HEK293 (cell line): Measurements from ENCODE around the gene SNX13.

Source experiments
- CTCF ChIA-PET: fragments of 350-600 bp; formaldehyde crosslinking; extraction: SDS; loops from one replicate; lab custom pipeline; 2021; ENCODE audit warnings: antibody characterized with exemption; lab: Yijun Ruan, JAX
- POLR2A ChIA-PET: fragments of 300-600 bp; formaldehyde crosslinking; extraction: SDS; loops from one replicate; lab custom pipeline; 2020; ENCODE audit warnings: antibody characterized with exemption, inconsistent platforms; lab: Yijun Ruan, JAX
- H3K27ac ChIP-seq: fragments of 200-500 bp; sonication (Bioruptor generic); 2 replicates; pipeline ENCODE4 v1.5.1; 2014; ENCODE audit warnings: low read depth, low read length, control low read depth, inconsistent platforms; ENCODE audit errors: extremely low read depth
- H3K36me3 ChIP-seq, 2 experiments: fragments of 200-500 bp in 1 of 2; sonication (Bioruptor generic) in 1 of 2; 1 replicate in 1 of 2; 2 replicates in 1 of 2; pipeline ENCODE4 v1.5.1; 2014 to 2017; ENCODE audit warnings: inconsistent platforms in 2 of 2, low read length in 2 of 2; ENCODE audit not compliant: control insufficient read depth in 2 of 2, insufficient read depth in 1 of 2
- H3K4me1 ChIP-seq: fragments of 200-500 bp; sonication (Bioruptor generic); 2 replicates; pipeline ENCODE4 v1.5.1; 2014; ENCODE audit warnings: mild to moderate bottlenecking, low read length, inconsistent platforms; ENCODE audit not compliant: control insufficient read depth, insufficient read depth
- H3K4me3 ChIP-seq: 2 replicates; pipeline ENCODE4 v1.5.1; 2011; ENCODE audit warnings: low read depth, mild to moderate bottlenecking, control low read depth, low read length, moderate library complexity
- H3K9me3 ChIP-seq: fragments of 200-500 bp; sonication (Bioruptor generic); 2 replicates; pipeline ENCODE4 v1.5.1; 2014; ENCODE audit warnings: low read depth, low read length, inconsistent platforms; ENCODE audit not compliant: control insufficient read depth, insufficient read depth
- BCL11A ChIP-seq: fragments of 450-650 bp; formaldehyde crosslinking; IDR thresholded peaks from 2 replicates; pipeline ENCODE4 v1.5.1; 2016; ENCODE audit warnings: low read depth, missing biosample characterization, missing genetic modification characterization
- ELK4 ChIP-seq: IDR thresholded peaks from 2 replicates; pipeline ENCODE4 v1.6.1; 2011; ENCODE audit warnings: mild to moderate bottlenecking, low read depth, low read length, borderline replicate concordance
- GLIS2 ChIP-seq: fragments of 450-650 bp; formaldehyde crosslinking; IDR thresholded peaks from 2 replicates; pipeline ENCODE4 v1.5.1; 2016; ENCODE audit warnings: missing biosample characterization, missing genetic modification characterization
- MYNN ChIP-seq: fragments of 450-650 bp; formaldehyde crosslinking; IDR thresholded peaks from 2 replicates; pipeline ENCODE4 v1.5.1; 2016; ENCODE audit warnings: missing biosample characterization, missing genetic modification characterization, borderline replicate concordance
- PRDM1 ChIP-seq: fragments of 450-650 bp; formaldehyde crosslinking; IDR thresholded peaks from 2 replicates; pipeline ENCODE4; 2016; ENCODE audit warnings: missing biosample characterization, missing genetic modification characterization
- PRDM4 ChIP-seq: fragments of 450-650 bp; formaldehyde crosslinking; IDR thresholded peaks from 2 replicates; pipeline ENCODE4 v1.5.1; 2017; ENCODE audit warnings: missing biosample characterization, missing genetic modification characterization
- SP2 ChIP-seq: fragments of 450-650 bp; formaldehyde crosslinking; IDR thresholded peaks from 2 replicates; pipeline ENCODE4 v1.5.1; 2016; ENCODE audit warnings: missing biosample characterization, missing genetic modification characterization
- TRIM28 ChIP-seq: IDR thresholded peaks from 2 replicates; pipeline ENCODE4 v1.6.1; 2011; ENCODE audit warnings: low read length, control low read depth, borderline replicate concordance
- YY1 ChIP-seq: fragments of 450-650 bp; formaldehyde crosslinking; IDR thresholded peaks from 2 replicates; pipeline ENCODE4 v1.5.1; 2018; ENCODE audit warnings: missing biosample characterization, missing genetic modification characterization
- ZBTB21 ChIP-seq: fragments of 450-650 bp; formaldehyde crosslinking; IDR thresholded peaks from 2 replicates; pipeline ENCODE4 v1.5.1; 2017; ENCODE audit warnings: missing biosample characterization, missing genetic modification characterization
- ZBTB26 ChIP-seq: fragments of 450-650 bp; formaldehyde crosslinking; optimal IDR thresholded peaks from 2 replicates; pipeline ENCODE3; 2016; ENCODE audit warnings: missing biosample characterization, mild to moderate bottlenecking, missing genetic modification characterization
- ZBTB48 ChIP-seq: fragments of 450-650 bp; formaldehyde crosslinking; IDR thresholded peaks from 2 replicates; pipeline ENCODE4 v1.5.1; 2016; ENCODE audit warnings: missing biosample characterization, missing genetic modification characterization
- ZIC2 ChIP-seq: fragments of 450-650 bp; formaldehyde crosslinking; IDR thresholded peaks from 2 replicates; pipeline ENCODE4 v1.5.1; 2016; ENCODE audit warnings: missing biosample characterization, missing genetic modification characterization
- ZNF114 ChIP-seq: fragments of 450-650 bp; formaldehyde crosslinking; IDR thresholded peaks from 2 replicates; pipeline ENCODE4 v1.5.0; 2017; ENCODE audit warnings: missing biosample characterization, missing genetic modification characterization
- ZNF132 ChIP-seq: fragments of 450-650 bp; formaldehyde crosslinking; IDR thresholded peaks from 2 replicates; pipeline ENCODE4 v1.5.1; 2017; ENCODE audit warnings: missing biosample characterization, missing genetic modification characterization, borderline replicate concordance
- ZNF174 ChIP-seq: fragments of 450-650 bp; formaldehyde crosslinking; IDR thresholded peaks from 2 replicates; pipeline ENCODE4 v1.5.0; 2017; ENCODE audit warnings: missing biosample characterization, mild to moderate bottlenecking, missing genetic modification characterization
- ZNF184 ChIP-seq: fragments of 450-650 bp; IDR thresholded peaks from 2 replicates; pipeline ENCODE4 v1.5.1; 2018; ENCODE audit warnings: missing biosample characterization, mild to moderate bottlenecking, missing genetic modification characterization
- ZNF202 ChIP-seq: fragments of 450-650 bp; formaldehyde crosslinking; IDR thresholded peaks from 2 replicates; pipeline ENCODE4 v1.5.1; 2016; ENCODE audit warnings: missing biosample characterization, missing genetic modification characterization, borderline replicate concordance
- ZNF248 ChIP-seq: fragments of 450-650 bp; formaldehyde crosslinking; IDR thresholded peaks from 2 replicates; pipeline ENCODE4 v1.5.1; 2017; ENCODE audit warnings: missing biosample characterization, missing genetic modification characterization
- ZNF37A ChIP-seq: fragments of 450-650 bp; IDR thresholded peaks from 2 replicates; pipeline ENCODE4 v1.5.1; 2018; ENCODE audit warnings: missing biosample characterization, missing genetic modification characterization
- ZNF529 ChIP-seq: fragments of 450-650 bp; formaldehyde crosslinking; IDR thresholded peaks from 2 replicates; pipeline ENCODE4 v1.5.1; 2017; ENCODE audit warnings: missing genetic modification characterization, missing biosample characterization; ENCODE audit not compliant: insufficient replicate concordance
- ZNF560 ChIP-seq: fragments of 450-650 bp; formaldehyde crosslinking; IDR thresholded peaks from 2 replicates; pipeline ENCODE4 v1.5.1; 2017; ENCODE audit warnings: missing biosample characterization, missing genetic modification characterization, borderline replicate concordance
- ZNF596 ChIP-seq: fragments of 450-650 bp; IDR thresholded peaks from 2 replicates; pipeline ENCODE4 v1.5.0; 2018; ENCODE audit warnings: missing biosample characterization, mild to moderate bottlenecking, missing genetic modification characterization, moderate library complexity
- ZNF623 ChIP-seq: fragments of 450-650 bp; formaldehyde crosslinking; IDR thresholded peaks from 2 replicates; pipeline ENCODE4 v1.5.1; 2016; ENCODE audit warnings: missing biosample characterization, missing genetic modification characterization
- ZNF629 ChIP-seq: fragments of 450-650 bp; formaldehyde crosslinking; IDR thresholded peaks from 2 replicates; pipeline ENCODE4 v1.5.1; 2017; ENCODE audit warnings: missing biosample characterization, missing genetic modification characterization
- ZNF654 ChIP-seq: fragments of 450-650 bp; formaldehyde crosslinking; IDR thresholded peaks from 2 replicates; pipeline ENCODE4 v1.5.1; 2016; ENCODE audit warnings: low read depth, missing biosample characterization, missing genetic modification characterization
- ZNF660 ChIP-seq: fragments of 450-650 bp; IDR thresholded peaks from 2 replicates; pipeline ENCODE4 v1.5.1; 2018; ENCODE audit warnings: missing biosample characterization, mild to moderate bottlenecking, missing genetic modification characterization
- ZSCAN30 ChIP-seq: fragments of 450-650 bp; IDR thresholded peaks from 2 replicates; pipeline ENCODE4 v1.5.1; 2018; ENCODE audit warnings: missing biosample characterization, mild to moderate bottlenecking, missing genetic modification characterization, moderate library complexity
- ZSCAN4 ChIP-seq: fragments of 450-650 bp; formaldehyde crosslinking; IDR thresholded peaks from 2 replicates; pipeline ENCODE4 v1.5.1; 2017; ENCODE audit warnings: missing biosample characterization, missing genetic modification characterization

SNX13 gene

GRCh38 chr7:17965603-17966002 lies 25.3 kb upstream of the SNX13 start:
- Histone ChIP-seq H3K27ac (no peak overlapping the region), H3K4me3 (no peak overlapping the region), H3K4me1 (no peaks in the 10 kb centered on the region), H3K36me3 (no peaks in the 10 kb centered on the region), H3K9me3 (no peaks in the 10 kb centered on the region)
- TF ChIP-seq ELK4 (no peak), ZNF654 (no peak), ZBTB21 (tag by site-specific recombination) (no peak), ZNF596 (tag by site-specific recombination) (no peak), ZNF202 (tag by site-specific recombination) (no peak), MYNN (no peak), ZNF623 (tag by site-specific recombination) (no peak), TRIM28 (no peak), ZNF248 (tag by site-specific recombination) (no peak), PRDM1 (tag by site-specific recombination) (no peak), ZBTB26 (tag by site-specific recombination) (no peak), ZNF174 (tag by site-specific recombination) (no peak), ZSCAN30 (tag by site-specific recombination) (no peak), ZBTB48 (no peak)
- ChIA-PET CTCF (interaction anchor here (0.6 kb wide), 2 partner anchors 88 to 380 kb away, joined by 3 read pairs; no protein-coding TSS in a partner anchor), POLR2A (no interaction called here)

- no peaks in the 10 kb centered on the region for H3K9me3 ChIP-seq
- H3K4me1 ChIP-seq = no peaks in the 10 kb centered on the region
- H3K27ac ChIP-seq = no peak overlapping the region
- POLR2A ChIA-PET = no interaction called here
- CTCF ChIA-PET = no interaction called here
- TF ChIP-seq ZNF654 (no peak), ZNF37A (tag by site-specific recombination) (no peak), ZSCAN4 (tag by site-specific recombination) (no peak), SP2 (tag by site-specific recombination) (no peak), ZNF114 (tag by site-specific recombination) (no peak), BCL11A (tag by site-specific recombination) (no peak), ZIC2 (tag by site-specific recombination) (no peak), GLIS2 (tag by site-specific recombination) (no peak), ZNF560 (tag by site-specific recombination) (no peak), YY1 (no peak), ZNF529 (tag by site-specific recombination) (no peak), ZNF132 (tag by site-specific recombination) (no peak), ZNF629 (no peak), ZNF184 (tag by site-specific recombination) (no peak), PRDM4 (tag by site-specific recombination) (no peak), ZNF248 (tag by site-specific recombination) (no peak), ZNF660 (no peak)
- H3K4me3 ChIP-seq = no peak overlapping the region
- H3K36me3 ChIP-seq = no peaks in the 10 kb centered on the region
Measured at GRCh38 chr7:17963281-17963680, 23.0 kb upstream of the SNX13 start.
